ENCODE data around the gene VSIR.

VSIR gene

GRCh38 chr10:71763352-71764127 is 9.8 kb downstream of the VSIR start:
- DNase-seq, result no peak

- no peak for DNase-seq
These were observed 11.0 kb downstream of the VSIR start for GRCh38 chr10:71762324-71762723.

GRCh38 chr10:71761541-71762113 is 11.7 kb downstream of the VSIR start:
- DNase-seq, result no peak

GRCh38 chr10:71761105-71761511 is 12.2 kb downstream of the VSIR start:
- DNase-seq, result no peak

- no peak for DNase-seq
These were observed 15.9 kb downstream of the VSIR start for GRCh38 chr10:71757399-71757922.

GRCh38 chr10:71756311-71757191 is 16.8 kb downstream of the VSIR start:
- DNase-seq, result peak in 1 of 2 donors; percentile 13

DNA sequence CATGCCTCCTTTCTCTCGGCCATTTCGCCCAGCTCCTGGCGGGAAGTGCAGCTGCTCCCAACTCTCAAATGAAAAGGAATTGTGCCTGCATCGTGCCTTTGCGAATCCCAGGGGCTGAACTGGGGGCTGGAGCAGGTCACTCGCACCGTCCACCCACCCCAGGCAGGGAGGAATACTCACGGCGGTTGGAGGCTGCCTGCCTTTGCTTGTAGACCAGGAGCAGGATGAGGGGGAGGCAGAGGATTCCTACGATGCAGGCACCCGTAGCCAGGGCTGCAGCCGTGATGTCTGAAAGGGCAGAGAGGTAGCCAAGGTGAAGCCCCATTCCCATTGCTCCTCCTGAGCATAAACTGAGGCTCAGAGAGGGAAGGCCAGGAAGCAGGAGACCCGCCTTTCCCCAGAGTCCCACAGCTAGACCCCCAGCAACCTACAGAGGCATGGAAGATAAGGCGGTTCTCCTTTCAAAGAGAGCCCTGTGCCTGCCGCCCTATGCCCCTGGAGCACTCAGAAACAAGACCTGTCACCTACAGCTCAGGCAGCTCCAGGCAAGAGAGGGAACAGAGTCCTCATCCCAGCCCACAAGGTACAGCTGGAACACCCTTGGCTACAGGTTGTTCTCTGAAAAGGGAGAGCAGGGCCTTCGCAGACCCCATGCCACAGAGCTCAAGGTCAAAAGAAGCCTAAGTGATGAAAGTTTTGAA is 18.0 kb downstream of the VSIR start:
- no peak for DNase-seq

- no peak for DNase-seq
These were observed 18.8 kb downstream of the VSIR start for GRCh38 chr10:71754562-71754961.

DNA sequence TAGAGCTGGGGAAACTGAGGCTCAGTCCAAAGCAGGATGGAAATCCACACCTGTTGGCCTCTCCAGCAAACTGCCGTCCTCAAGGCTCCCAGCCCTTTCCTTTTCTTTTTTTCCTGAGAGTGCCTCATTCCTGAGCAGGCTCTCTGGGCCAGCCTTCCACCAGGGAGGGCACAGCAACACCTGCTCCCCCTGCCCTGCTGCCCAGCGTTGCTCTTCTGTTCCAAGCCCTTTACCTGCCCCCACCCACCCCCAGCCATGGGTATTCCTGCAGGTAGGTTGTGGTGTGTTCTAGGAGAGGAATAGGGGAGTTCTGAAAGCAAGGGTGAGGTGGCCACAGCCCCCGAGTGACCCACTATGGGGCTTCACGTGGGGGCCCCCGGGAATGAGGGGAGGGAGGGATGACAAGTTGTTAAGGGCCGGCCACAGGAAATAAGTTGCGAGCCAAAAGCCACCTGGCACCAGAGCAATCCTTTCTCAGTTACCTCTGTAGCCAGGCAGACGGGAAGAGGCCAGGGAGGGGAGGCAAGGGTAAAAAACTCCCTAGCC is 19.3 kb downstream of the VSIR start:
- DNase-seq, result no peak

GRCh38 chr10:71753091-71753959 is 20.0 kb downstream of the VSIR start:
- peak; percentile 45 to 97 for DNase-seq

DNA sequence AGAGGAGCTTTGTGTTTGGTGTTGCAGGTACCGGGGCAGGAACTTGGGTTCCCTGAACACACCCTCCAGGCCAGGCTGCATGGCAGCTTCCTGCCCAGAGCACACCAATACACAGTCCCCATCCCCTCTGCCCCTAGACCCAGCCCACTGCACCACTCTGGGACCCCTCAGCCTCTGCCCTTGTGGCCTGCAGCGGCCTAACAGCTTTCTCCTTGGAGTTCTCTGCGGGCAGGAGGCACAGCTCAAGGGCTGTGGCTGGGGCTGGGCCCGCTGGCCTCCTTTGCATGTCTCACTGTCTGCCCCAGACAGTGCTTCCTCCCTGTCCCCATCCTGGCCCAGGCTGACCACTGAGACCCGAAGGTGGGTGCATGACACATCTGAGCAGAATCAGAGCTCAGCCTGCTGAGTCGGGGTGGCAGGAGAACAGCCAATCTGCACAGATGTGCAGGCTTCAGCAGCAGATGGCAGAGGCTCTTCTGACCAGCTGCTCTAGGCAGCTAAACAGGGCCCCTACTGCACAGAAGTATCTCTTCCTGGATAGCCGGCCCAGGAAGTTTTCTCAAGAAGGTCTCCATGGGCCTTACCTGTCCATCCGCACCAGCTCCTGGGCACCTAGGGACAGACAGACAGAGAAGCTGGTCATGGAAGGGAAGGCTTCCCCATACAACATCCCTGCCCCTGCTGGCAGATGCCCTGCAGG is 20.8 kb downstream of the VSIR start:
- no peak for DNase-seq

DNA sequence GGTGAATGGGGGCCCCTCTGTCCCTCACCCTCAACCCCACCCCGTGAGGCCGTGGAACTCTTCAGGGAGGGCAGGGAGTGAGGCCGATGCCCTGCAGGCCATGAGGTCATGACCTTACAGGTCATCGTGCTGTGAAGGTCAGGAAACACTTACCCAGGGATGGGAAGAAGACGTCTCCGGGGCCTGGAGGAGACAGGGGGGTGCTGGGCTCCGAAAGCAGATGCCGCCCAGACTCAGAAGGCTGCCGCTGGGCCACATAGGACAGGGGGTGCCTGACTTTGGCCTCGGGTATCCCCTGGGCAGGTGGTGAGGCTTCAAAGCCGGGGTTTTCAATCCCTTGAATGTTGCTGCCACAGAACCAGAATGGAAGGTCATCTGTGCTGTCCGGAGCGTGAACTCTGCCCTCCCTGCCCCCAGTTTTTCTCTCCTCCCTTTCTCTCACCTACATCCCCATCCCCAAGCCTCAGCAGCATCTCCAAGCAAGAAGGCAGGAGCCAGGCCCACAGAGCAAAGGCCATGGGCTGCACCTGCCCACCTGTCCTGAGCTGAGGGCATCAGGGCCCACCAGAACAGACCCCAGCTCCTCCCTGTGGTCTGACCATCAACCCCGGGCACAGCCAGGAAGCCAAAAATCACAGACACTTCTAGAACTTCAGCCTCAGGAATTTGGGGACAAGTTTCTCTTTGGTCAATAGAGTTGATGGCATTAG is 21.6 kb downstream of the VSIR start:
- no peak for DNase-seq

GRCh38 chr10:71750986-71751385 is 22.3 kb downstream of the VSIR start:
- no peak for DNase-seq

- DNase-seq, result peak; percentile 27 to 42
These were observed 23.0 kb downstream of the VSIR start for GRCh38 chr10:71750124-71750841.

DNA sequence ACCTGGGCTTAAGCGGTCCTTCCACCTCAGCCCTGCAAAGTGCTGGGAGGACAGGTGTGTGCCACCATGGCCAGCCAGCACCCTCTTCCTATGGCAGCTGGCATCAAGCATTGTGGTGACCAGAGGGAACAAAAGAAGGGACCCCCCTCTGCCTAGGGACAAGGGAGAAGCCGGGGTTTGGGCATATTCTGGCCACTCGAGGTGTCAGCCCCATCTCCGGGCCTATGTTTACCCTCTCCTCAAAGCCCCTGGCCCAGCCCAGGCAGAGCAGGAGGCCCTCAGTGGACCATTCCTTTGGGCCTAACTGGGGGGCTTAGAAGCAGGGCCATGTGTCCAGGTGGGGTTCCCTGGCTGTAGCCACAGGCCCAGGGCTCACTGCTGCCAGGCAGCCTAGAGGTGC is 23.9 kb downstream of the VSIR start:
- DNase-seq, result no peak

DNA sequence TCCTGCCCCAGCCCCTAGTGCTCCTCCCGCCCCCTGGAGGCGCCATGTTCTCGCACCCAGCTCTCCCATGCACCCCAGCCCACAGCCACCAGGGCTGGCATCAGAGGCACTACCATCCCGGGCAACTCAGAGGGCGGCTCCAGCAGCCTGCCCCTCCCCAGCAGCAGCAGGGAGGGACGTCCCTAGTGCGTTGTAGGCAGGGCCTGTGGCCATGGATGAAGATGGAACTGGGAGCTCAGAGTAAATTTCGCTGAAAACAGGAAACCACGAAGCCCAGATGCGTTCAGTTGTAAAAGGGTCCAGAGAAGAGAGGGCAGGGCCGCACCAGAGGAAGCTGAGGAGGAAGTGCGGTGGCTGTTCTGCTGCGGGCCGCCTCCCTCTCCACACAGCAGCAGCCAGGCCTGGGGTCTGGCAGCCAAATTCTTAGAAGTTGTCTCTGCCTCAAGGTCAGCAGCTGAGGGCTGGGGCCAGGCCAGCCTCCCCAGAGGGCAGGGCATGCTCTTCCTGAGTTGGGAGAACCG is 24.6 kb downstream of the VSIR start:
- peak; percentile 47 to 99 for DNase-seq

- peak; percentile 47 to 58 for DNase-seq
These were observed 25.5 kb downstream of the VSIR start for GRCh38 chr10:71747551-71748523.

GRCh38 chr10:71747039-71747531 is 26.2 kb downstream of the VSIR start:
- no peak for DNase-seq

Measured in bone marrow (tissue), 2 donors.